ENCODE results near the gene VWA3A.

DNA sequence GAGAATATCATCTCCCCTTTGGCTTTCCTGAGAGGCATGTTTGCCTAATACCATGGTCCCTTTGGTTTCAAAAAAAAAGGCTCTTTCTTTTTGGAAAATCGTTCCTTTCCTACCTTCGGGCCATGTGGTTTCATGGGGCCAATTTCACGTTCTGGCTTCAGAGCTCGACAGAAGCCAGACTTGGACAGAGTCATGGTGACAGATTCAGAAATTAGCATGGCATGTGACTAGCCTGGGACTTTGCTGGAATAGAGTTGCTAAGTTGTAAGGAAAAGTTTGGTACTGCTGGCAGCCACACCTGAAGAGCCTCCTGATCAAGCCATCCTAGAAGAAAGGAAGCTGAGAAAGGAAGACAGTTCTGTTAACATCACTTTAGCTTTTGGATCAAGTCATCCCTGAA, 2.4 kb upstream of the VWA3A start:
- TF ChIP-seq, protein P1, sequence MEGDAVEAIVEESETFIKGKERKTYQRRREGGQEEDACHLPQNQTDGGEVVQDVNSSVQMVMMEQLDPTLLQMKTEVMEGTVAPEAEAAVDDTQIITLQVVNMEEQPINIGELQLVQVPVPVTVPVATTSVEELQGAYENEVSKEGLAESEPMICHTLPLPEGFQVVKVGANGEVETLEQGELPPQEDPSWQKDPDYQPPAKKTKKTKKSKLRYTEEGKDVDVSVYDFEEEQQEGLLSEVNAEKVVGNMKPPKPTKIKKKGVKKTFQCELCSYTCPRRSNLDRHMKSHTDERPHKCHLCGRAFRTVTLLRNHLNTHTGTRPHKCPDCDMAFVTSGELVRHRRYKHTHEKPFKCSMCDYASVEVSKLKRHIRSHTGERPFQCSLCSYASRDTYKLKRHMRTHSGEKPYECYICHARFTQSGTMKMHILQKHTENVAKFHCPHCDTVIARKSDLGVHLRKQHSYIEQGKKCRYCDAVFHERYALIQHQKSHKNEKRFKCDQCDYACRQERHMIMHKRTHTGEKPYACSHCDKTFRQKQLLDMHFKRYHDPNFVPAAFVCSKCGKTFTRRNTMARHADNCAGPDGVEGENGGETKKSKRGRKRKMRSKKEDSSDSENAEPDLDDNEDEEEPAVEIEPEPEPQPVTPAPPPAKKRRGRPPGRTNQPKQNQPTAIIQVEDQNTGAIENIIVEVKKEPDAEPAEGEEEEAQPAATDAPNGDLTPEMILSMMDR (IDR thresholded peaks at IDR 0.05; ENCODE audit: low read depth, low read length, poor library complexity, severe bottlenecking) = no peak
- no peak for TF ChIP-seq EZH2phosphoT487 (IDR thresholded peaks at IDR 0.05; ENCODE audit: borderline replicate concordance, low read length)

Data from DOHH2 (cell line).